ENCODE results near the gene LYPLA2. TPM values are rescaled to one million over a fixed set of nuclear protein-coding genes. Genes with fewer than 3 reads are reported as not detected.
A peak's percentile ranks its signal among the peaks of the same experiment; 100 is the strongest.

The LYPLA2 gene
- total RNA-seq: 41.9 and 42.6 TPM in 2 replicates

GRCh38 chr1:23790696-23791515 is at the start of gene LYPLA2:
Gene LYPLA2 (plus strand): TSS chr1:23791145. CDS start chr1:23792683, 1,538 bp downstream.
- H3K27me3 ChIP-seq (ENCODE audit: control insufficient read depth, insufficient read depth, low read length): no peaks in the 10 kb centered on the region
- no peak for TF ChIP-seq CTCF (IDR thresholded peaks at IDR 0.05; ENCODE audit: insufficient read depth, low read length, severe bottlenecking)
- H3K4me3 ChIP-seq (ENCODE audit: low read depth, low read length): peak within 1 kb of the TSS; percentile 60
- peak; percentile 75 for DNase-seq (ENCODE audit: low read depth)
- FAIRE-seq: no peak
- H3K36me3 ChIP-seq (ENCODE audit: control insufficient read depth, insufficient read depth, low read length): peaks cover 23% of the 10 kb centered on the region

GRCh38 chr1:23741609-23742008 is 49.3 kb upstream of the LYPLA2 start:
- Histone ChIP-seq H3K4me3 (ENCODE audit: low read depth, low read length) (no peak overlapping the region), H3K27me3 (ENCODE audit: control insufficient read depth, insufficient read depth, low read length) (no peaks in the 10 kb centered on the region), H3K36me3 (ENCODE audit: control insufficient read depth, insufficient read depth, low read length) (no peaks in the 10 kb centered on the region)
- no peak for TF ChIP-seq CTCF (IDR thresholded peaks at IDR 0.05; ENCODE audit: insufficient read depth, low read length, severe bottlenecking)
- no peak for FAIRE-seq
- no peak for DNase-seq (ENCODE audit: low read depth)

- Histone ChIP-seq H3K27me3 (ENCODE audit: control insufficient read depth, insufficient read depth, low read length) (no peaks in the 10 kb centered on the region), H3K4me3 (ENCODE audit: low read depth, low read length) (peak overlapping the region; percentile 87), H3K36me3 (ENCODE audit: control insufficient read depth, insufficient read depth, low read length) (peaks cover 1% of the 10 kb centered on the region)
- peak; percentile 29 for DNase-seq (ENCODE audit: low read depth)
- no peak for FAIRE-seq
- TF ChIP-seq CTCF (IDR thresholded peaks at IDR 0.05; ENCODE audit: insufficient read depth, low read length, severe bottlenecking): no peak
Measured at GRCh38 chr1:23742670-23743286, 48.2 kb upstream of the LYPLA2 start.

- TF ChIP-seq CTCF (IDR thresholded peaks at IDR 0.05; ENCODE audit: insufficient read depth, low read length, severe bottlenecking): no peak
- FAIRE-seq (no peak), DNase-seq (ENCODE audit: low read depth) (peak; percentile 27)
Measured at GRCh38 chr1:23743287-23744152, 47.4 kb upstream of the LYPLA2 start, which contains the start of gene ELOA. Gene ELOA (plus strand): TSS chr1:23743471. CDS start chr1:23743504, 33 bp downstream.

GRCh38 chr1:23745515-23745914 is 45.4 kb upstream of the LYPLA2 start:
- DNase-seq (ENCODE audit: low read depth): peak; percentile 60

More at GRCh38 chr1:23743287-23744152, 47.4 kb upstream of the LYPLA2 start, which contains the start of gene ELOA:
- Histone ChIP-seq H3K27me3 (ENCODE audit: control insufficient read depth, insufficient read depth, low read length) (no peaks in the 10 kb centered on the region), H3K4me3 (ENCODE audit: low read depth, low read length) (peak within 1 kb of the TSS; percentile 87), H3K36me3 (ENCODE audit: control insufficient read depth, insufficient read depth, low read length) (peaks cover 1% of the 10 kb centered on the region)

More at GRCh38 chr1:23745515-23745914, 45.4 kb upstream of the LYPLA2 start:
- peak; percentile 47 for TF ChIP-seq CTCF (IDR thresholded peaks at IDR 0.05; ENCODE audit: insufficient read depth, low read length, severe bottlenecking)
- Histone ChIP-seq H3K36me3 (ENCODE audit: control insufficient read depth, insufficient read depth, low read length) (peaks cover 2% of the 10 kb centered on the region), H3K4me3 (ENCODE audit: low read depth, low read length) (no peak overlapping the region), H3K27me3 (ENCODE audit: control insufficient read depth, insufficient read depth, low read length) (no peaks in the 10 kb centered on the region)
- FAIRE-seq: no peak

Data from bronchial epithelial cell (primary cell).